Measurements from ENCODE around the gene MAP3K5.

MAP3K5 gene

GRCh38 chr6:136520517-136520916 is 271.8 kb downstream of the MAP3K5 start:
- H3K4me3 ChIP-seq (ENCODE audit: low read length), result no peak overlapping the region
- TF ChIP-seq CTCF (conservative IDR thresholded peaks at IDR 0.05; ENCODE audit: low read length), result no peak

GRCh38 chr6:136517582-136517981 is 274.7 kb downstream of the MAP3K5 start:
- no peak overlapping the region for H3K4me3 ChIP-seq (ENCODE audit: low read length)
- DNase-seq (ENCODE audit: low read depth), result no peak
- TF ChIP-seq CTCF (conservative IDR thresholded peaks at IDR 0.05; ENCODE audit: low read length), result no peak

More at GRCh38 chr6:136520517-136520916, 271.8 kb downstream of the MAP3K5 start:
- no peak for DNase-seq (ENCODE audit: low read depth)

- no peak for DNase-seq (ENCODE audit: low read depth)
- no peak for TF ChIP-seq CTCF (conservative IDR thresholded peaks at IDR 0.05; ENCODE audit: low read length)
- H3K4me3 ChIP-seq (ENCODE audit: low read length), result no peak overlapping the region
These were observed 275.3 kb downstream of the MAP3K5 start for GRCh38 chr6:136517002-136517401.

- no peak overlapping the region for H3K4me3 ChIP-seq (ENCODE audit: low read length)
- TF ChIP-seq CTCF (conservative IDR thresholded peaks at IDR 0.05; ENCODE audit: low read length), result no peak
- DNase-seq (ENCODE audit: low read depth), result no peak
These were observed 277.7 kb downstream of the MAP3K5 start for GRCh38 chr6:136514591-136514990.

GRCh38 chr6:136511926-136512325 is 280.4 kb downstream of the MAP3K5 start:
- DNase-seq (ENCODE audit: low read depth), result no peak
- H3K4me3 ChIP-seq (ENCODE audit: low read length), result no peak overlapping the region
- no peak for TF ChIP-seq CTCF (conservative IDR thresholded peaks at IDR 0.05; ENCODE audit: low read length)

- no peak for TF ChIP-seq CTCF (conservative IDR thresholded peaks at IDR 0.05; ENCODE audit: low read length)
- H3K4me3 ChIP-seq (ENCODE audit: low read length), result no peak overlapping the region
- no peak for DNase-seq (ENCODE audit: low read depth)
These were observed 280.9 kb downstream of the MAP3K5 start for GRCh38 chr6:136511397-136511796.

GRCh38 chr6:136510782-136511181 is 281.5 kb downstream of the MAP3K5 start:
- DNase-seq (ENCODE audit: low read depth), result no peak
- TF ChIP-seq CTCF (conservative IDR thresholded peaks at IDR 0.05; ENCODE audit: low read length), result no peak
- H3K4me3 ChIP-seq (ENCODE audit: low read length), result no peak overlapping the region
